ELF-1 (cell line): Measurements from ENCODE around the gene CST5.
"Not testable (repeated sequence)": the region's sequence is repeated elsewhere in the genome, so short reads cannot be mapped to it uniquely, and the experiment has no call there.

Source experiments
- DNase-seq: peaks from one replicate; pipeline ENCODE4 v3.0.0-alpha.2; 2016; ENCODE audit warnings: low read depth, low spot score

Gene CST5, protein sequence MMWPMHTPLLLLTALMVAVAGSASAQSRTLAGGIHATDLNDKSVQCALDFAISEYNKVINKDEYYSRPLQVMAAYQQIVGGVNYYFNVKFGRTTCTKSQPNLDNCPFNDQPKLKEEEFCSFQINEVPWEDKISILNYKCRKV

DNA sequence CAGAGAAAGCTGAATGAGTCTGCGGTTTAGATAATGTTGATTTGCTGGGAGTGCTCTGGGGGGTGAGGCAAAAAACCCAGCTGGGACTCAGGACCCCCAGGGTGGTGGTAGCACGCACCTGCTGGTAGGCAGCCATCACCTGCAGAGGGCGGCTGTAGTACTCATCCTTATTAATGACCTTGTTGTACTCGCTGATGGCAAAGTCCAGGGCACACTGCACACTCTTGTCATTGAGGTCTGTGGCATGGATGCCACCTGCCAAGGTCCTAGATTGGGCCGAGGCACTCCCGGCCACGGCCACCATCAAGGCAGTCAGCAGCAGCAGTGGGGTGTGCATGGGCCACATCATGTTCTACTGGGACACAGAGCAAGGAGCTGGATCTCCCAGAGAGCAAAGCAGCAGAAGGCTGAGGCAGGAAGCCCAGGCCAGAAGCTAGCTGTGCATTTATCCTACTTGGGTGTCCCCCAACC lies at the start of gene CST5:
TSS of gene CST5 (minus strand) at position 421 of the 471 bp plus-strand sequence. CDS start at position 349, 72 bp downstream.
- DNase-seq: no peak

DNA sequence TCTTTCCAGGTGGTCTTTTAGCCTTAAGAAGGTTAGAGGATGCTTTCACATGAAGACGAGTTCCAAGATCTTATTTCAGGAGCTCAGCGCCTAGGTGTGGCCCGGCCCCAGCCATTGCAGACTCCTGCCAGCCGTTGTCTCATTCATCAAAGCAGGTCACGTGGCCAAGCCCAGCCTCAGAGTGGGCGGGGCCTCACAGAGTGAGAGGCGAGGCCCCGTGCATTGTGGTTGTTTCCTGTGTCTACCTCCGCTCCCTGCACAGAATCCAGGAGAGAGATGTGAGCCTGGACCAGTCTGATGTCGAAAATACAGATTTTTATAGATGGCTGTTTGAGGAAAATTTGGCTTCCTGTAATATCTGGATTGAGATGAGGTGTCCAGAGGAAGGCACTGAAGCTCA lies 49.2 kb upstream of the CST5 start:
- DNase-seq: peak; percentile 19

DNA sequence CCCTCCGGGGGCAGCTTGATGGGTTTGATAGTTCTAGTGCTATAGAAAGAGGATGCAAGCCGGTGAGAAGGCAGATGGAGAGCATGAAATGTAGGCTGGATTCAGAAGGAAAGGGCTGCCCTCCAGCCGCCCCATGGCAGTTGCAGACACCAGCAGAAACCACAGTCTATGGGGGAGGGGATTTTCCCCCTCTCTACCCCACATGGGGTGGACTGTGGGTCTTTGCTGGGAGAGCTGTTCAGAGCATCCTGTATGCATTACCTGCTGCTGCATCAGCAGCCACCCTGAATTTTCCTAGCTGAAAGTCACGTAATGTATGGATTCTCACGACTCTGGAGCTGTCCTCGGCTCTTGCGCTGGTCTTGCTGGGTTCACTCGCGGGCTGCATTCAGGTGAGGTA lies 48.8 kb upstream of the CST5 start:
- DNase-seq: no peak

DNA sequence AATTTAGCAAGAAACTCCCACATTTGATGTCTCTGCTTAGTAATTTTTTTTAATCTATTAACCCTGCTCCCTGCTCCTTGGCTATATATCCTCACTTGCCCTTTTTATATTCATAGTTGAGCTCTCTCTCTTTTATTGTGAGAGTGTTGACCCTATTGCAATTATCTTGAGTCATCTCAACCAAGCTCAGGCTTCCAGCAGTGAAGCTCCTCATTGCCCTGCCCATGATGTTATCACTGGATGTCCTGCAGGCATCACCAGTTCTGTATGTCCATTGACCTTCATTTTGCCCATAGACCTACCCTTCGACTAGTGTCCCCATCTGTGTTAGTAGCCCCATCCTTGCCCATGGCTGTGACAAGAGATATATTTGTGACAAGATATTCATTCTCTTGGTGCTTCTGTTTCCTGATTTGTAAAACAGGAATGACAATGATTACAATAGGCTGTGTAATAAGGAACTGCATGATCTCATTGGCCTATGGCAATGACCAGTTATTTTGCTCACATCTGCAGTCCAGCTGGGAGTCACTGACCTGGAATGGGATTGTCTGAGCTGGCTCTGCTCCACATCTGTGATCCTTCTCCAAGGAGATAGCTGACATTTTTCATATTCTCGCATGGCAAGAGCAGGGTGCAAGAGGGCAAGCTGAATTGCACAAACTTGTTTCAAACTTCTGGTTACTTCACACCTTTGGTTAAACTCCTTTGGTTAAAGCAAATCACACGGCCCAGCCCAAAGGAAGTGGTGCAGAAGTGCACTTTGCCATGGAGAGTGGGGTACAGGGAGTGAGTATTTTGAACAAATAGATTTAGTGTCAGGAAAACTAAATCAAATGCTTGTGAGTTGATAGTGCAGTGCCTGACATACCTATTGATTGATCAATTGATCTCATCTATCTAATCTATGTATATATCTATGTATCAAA lies 47.7 kb upstream of the CST5 start:
- DNase-seq: no peak

DNA sequence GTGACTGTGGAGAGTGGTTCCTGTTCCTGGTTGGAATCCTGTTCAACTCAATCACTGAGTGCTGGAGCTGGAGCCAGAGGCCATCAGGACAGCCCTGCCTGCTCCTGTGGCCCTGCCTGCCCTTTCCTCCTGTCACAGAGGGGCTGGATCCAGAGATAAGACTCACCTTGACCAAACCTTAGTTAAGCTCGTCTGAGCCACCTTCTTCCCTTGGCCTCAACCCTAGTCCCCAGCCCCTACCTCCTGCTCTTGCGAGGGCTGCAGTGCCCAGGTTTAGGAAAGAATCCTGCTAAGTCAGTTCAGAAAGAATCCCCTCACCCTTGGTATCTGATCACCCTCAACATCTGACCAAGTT lies 47.0 kb upstream of the CST5 start:
- DNase-seq: no peak

DNA sequence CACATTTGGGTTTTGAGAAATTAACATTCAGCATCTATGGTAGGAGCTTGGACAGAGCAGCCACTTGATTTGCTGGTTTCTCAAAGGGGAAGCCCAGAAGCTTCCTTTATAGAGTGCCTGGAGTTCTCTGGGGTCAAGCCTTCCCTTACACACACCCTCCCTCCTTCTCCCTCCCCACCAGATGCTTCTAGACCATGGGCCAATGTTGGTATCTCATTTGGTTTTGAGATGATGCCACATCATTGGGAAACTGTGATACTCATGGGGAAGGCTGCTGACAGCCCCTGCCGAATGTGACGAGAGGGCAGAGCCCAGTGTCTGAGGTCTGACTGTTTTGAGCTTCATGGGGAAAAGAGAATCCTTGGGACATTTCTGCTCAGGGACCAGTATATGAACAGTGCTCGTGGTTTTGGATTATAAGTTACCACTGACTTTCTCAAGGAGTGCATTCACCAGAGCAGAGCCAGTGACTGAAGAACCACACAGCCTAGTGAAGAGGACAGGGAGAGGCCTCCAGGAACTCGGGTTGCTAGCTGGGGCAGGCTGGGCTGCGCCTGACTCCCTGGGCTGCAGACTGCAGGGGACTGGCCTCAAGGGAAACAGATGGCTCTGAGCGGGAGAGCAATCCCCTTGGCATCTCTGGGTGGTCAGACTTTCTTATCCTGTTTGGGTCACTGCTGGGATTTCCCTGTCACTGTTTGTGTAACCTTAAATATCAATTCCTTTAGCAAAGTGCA lies 46.4 kb upstream of the CST5 start:
- DNase-seq: no peak

DNA sequence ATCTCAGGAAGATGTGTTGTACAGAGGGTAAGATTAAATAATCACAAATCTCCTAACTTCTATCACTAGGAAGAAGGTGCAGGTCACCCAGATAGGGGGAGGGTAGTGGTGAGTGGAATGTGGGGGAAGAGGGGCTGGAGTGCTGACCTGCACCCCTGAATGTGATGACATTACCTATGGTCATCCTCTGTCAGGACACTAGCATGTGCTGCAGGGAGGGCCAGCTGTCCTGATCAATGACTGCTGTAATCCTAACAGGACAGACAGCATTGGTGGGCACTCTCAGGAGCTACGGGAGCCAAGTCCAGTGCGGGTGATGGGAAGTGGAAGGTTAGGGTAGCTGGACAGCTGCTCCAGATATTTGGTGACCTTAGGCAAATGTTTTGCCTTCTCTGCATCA lies 45.2 kb upstream of the CST5 start:
- no peak for DNase-seq

DNA sequence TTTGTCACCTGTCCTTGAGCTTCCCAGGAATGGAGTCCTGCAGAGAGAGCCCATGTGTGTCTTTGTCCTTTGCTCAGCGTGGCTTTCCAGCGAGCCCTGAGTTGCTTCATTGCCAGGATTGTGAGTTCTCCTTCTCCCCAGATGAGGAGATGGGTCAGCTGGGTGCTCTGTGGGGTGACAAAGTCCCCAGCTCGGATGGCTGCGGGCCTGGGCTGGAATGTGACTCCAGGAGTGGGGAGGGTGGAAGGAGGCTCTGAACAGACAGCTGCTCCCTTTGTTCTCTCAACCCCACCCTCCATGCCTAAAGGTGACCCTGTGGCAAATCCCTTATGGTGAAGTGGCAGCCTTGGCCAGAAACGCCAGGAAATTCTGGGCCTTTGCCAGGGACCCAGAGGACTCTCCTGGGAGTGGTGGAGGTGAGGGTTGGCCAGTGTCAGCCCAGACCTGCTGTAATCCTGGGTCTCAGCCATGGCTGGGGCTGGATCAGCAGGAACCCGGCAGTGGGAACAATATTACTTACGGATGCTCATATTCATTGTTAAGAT lies 44.4 kb upstream of the CST5 start:
- no peak for DNase-seq

DNA sequence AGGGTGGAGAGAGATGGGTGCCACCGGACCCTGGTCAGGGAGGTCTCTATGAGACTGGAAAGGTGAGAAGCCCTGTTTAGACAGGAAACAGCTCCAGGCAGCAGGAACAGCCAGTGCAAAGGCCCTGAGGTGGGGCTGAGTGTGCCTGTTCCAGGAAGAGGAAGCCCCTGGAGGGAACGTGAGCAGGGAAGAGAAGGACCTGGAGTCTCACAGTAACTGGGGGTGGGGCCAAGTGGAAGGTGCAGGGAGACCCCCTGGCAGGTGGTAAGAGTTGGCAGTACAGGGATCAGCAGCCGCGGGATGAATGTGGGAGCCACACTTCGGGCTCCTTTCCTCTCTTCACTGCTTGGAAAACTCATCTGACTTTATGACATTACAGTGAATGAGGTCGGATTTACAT lies 43.8 kb upstream of the CST5 start:
- DNase-seq: no peak

DNA sequence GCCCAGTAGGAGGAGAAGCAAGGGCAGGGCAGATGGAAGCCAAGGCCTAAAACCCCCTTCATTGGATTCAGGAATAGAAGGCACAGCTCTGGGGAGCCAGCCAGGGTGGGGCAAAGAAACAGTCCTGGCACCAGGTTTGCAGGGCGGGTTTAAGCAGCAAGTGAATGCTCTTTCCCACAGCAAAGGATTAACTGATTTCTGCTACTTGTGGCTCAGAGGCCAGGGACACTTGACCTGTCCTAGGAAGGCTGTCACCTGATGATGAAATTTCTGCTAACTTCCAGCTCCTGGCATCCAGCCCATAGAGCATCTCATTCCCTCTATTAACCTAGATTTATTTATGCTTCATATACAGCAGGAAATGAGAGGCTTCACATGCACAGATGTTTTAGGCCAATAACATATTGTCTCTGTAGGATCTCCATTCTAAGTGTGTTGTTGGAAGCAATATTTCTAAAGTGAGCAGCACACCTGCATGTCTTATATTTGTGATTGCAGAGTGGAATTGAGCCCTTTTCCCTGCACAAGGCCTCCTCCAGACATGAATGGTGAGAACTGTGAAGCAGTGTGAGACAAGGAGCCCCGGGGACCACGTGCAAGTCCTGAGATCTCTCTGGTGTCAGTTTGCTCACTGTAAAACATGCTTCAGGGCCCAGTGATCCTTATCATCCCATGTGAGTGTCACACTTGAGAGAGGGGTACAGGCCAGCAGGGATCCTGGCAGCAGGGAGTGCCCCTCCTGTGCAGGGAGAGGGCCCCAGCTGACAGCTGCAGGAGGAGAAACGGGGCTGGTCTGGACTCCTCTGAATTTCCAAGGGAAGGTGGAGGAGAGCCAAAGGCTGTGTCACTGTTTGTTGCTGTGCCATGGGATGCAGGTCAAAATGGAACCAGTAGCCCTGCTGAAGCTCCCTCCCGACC lies 41.1 kb upstream of the CST5 start:
- DNase-seq: no peak

DNA sequence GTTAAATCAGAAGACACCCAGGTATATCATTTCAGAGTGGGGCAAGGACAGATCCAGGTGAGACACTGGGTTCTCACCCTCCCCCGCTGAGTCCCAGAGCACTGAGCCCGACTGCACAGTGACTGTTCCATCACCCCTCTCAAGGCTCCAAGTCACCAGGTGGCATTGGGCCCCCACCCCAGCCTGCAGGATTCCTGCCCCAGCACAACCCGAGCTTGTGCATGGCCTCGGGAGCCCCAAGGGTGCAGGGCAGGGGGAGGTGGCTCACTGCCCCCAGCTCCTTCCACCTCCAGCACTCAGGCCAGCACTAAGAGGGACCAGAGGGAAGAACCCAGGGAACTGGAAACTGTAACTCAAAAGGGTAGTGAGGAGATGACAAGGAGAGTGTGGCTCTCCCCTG lies 39.3 kb upstream of the CST5 start:
- no peak for DNase-seq

DNA sequence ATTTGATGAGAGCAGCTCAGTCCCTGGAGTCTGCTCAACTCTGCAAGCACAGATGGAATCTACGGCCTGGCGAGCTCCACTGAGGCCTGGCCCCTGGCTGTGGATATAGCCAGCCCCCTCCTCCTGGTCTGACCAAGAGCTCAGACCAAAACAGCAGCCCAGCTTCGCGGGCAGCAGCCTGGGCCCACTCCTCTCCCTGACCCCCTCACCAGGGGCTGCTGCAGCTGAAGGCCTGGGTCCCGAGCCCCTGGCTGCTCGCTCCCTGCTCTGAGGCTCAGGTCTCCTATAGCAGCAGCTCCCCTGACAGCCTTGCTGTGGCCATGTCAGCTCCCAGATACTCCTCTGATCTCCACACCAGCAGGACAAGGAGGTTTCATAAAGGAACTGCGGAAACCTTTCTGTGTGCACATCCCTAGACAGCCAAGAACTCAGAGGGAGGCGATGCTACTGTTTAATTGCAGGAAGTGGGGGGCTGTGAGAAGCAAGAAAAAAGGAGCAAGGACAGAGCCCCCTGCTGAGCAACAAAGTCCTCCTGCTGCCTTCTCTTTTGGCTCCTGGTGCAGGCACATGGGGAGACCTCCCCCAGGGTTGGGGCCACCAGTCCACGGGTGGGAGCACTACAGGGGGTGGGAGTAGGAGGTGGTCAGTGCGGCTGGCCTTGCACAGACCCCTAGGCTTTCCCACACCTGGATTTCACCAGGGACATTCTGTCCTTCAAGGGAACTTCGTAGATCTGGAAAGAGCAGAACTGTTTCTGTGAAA lies 38.7 kb upstream of the CST5 start:
- no peak for DNase-seq

DNA sequence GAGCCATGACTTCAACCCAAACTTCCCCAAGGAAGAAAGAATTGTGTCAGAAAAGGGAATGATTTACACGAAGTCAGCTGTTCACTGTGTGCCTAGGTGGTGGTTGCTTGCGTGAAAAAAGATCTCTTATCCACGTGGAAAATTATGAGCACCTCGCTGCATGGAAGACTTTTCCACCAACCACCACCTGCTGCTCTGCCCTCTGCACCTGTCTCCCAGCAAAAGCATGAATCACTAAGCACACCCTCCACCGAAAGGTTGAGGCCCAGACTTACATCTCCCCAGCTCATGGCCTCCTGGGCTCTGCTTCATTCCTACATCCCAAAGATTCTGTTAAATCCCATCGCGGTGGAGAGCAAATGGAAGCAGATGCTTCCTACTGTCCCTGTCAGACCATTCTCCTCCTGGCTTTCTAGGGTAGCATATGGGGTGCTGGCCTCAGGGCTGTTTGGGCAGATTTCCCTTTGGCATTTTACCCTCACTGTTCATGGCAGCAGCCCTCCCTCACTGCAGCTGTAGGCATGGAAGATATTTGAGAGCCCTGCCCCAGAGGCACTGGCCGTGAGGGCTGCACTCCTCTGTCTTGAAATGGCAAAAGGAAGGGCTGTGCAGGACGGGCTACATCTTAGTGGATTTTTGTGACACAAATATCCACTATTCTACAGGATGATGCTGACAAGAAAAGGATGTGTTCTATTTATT lies 37.6 kb upstream of the CST5 start:
- DNase-seq: no peak

DNA sequence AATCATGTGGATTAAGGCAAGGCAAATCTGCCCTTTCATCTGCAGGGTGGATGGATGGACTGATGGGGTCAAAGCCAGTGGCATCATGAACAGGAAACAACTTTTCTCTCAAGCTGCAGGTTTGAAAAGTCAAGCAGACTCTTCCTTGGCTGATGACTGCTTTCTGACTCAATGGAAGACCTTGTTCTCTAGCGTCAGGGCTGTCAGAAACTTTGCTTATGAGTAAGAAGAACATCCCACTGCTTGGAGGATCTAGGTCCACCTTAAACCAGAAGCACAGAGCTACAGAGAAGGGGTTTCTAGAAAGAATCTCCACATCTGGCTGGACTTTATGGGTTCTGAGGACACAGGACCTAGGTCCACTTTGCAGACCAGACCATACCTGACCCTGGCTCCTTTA lies 36.3 kb upstream of the CST5 start:
- no peak for DNase-seq

DNA sequence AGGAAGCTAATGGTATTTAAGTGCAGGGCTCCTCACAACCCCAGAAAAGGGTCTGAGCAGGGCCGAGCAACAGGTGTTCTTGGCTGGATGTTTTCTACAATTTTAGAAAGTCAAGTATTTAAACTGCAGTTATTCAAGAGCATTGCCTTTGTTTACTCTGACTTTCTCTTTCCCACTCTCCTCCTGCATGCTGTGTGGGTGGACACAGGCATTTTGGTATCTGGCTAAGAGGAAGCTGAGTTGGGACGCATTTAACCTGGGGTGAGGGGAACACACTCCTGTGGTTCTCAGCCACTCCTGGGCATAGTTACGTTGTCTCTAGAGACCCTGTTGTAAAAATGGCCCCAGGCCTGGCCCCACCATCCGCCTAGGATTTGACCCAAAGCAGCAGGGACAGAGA lies 34.9 kb upstream of the CST5 start:
- DNase-seq: not testable (repeated sequence)

DNA sequence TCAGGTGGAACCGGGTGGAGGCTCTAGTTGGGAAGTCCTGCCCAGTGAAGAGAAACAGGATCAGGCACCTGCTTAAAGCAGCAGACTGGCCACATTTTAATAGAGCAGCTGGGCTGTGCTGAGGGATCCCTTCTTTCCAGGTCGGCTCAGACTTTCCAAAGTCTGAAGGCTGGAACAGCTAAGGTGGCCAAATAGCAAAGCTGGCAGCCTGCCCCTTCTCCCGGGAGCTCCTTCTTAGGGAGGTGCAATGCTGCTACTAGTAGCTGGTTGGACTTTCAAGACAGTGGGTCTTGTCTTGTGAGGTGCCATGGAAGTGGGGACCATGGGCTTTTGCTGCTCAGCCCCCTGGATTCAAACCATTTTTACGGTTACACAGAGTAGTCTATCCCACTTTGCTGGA lies 30.7 kb upstream of the CST5 start:
- DNase-seq: no peak

DNA sequence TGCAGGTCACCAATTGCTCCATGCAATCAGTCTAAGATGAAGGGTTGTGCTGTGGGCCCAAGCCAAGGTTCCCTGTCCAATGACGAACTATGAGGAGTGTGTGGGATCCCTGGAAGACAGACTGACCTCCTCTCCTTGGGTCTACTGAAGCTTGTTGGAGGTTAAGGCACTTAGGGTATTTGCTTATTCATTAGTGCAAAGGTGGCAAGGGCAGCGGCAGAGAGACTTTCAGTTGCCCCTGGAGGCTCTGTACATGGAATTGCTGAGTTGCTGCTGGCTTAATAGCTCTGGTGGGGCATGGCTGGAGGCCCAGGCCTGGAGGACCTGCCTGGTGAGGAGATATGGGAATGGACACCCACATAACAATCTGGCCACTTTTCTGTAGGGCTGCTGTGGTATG lies 29.8 kb upstream of the CST5 start:
- no peak for DNase-seq

DNA sequence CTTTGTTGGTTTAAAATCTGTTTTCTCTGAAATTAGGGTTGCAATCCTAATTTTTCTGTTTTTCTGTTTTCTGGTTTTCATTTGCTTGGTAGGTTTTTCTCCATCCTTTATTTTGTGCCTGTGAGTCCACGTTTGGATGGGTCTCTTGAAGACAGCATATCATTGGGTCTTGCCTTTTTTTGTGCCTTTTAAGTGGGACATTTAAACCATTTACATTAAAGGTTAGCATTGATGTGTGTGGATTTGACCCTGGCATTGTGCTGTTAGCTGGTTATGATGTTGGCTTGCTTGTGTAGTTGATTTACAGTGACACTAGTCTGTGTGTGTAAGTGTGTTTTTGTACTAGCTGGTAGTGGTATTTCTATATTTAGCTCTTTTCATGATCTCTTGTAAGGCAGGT lies 28.0 kb upstream of the CST5 start:
- DNase-seq: no peak

DNA sequence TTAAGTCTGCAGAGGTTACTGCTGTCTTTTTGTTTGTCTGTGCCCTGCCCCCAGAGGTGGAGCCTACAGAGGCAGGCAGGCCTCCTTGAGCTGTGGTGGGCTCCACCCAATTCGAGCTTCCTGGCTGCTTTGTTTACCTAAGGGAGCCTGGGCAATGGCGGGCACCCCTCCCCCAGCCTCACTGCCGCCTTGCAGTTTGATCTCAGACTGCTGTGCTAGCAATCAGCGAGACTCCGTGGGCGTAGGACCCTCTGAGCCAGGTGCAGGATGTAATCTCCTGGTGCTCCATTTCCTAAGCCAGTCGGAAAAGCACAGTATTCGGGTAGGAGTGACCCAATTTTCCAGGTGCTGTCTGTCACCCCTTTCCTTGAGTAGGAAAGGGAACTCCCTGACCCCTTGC lies 22.8 kb upstream of the CST5 start:
- not testable (repeated sequence) for DNase-seq

DNA sequence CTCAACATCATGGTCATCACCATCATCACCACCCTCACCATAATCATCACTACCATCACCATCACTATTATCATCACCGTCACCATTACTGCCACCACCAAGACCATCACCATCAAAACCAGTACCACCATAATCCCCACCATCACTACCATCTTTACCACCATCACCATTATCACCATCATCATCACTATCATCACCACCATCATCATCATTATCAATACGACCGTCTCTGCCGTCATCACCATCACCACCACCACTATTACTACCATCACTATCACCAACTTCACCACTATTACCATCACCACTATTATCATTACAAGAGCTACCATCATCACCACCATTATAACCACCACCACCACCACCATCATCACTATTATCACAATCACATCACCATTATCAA lies 11.3 kb upstream of the CST5 start:
- not testable (repeated sequence) for DNase-seq
